ENCODE measurements around the gene MYO18A. TPM values are rescaled to one million over a fixed set of nuclear protein-coding genes. Genes with fewer than 3 reads are reported as not detected.

Gene MYO18A
- total RNA-seq, 1 experiment from 2014 or later = 37.2 TPM

DNA sequence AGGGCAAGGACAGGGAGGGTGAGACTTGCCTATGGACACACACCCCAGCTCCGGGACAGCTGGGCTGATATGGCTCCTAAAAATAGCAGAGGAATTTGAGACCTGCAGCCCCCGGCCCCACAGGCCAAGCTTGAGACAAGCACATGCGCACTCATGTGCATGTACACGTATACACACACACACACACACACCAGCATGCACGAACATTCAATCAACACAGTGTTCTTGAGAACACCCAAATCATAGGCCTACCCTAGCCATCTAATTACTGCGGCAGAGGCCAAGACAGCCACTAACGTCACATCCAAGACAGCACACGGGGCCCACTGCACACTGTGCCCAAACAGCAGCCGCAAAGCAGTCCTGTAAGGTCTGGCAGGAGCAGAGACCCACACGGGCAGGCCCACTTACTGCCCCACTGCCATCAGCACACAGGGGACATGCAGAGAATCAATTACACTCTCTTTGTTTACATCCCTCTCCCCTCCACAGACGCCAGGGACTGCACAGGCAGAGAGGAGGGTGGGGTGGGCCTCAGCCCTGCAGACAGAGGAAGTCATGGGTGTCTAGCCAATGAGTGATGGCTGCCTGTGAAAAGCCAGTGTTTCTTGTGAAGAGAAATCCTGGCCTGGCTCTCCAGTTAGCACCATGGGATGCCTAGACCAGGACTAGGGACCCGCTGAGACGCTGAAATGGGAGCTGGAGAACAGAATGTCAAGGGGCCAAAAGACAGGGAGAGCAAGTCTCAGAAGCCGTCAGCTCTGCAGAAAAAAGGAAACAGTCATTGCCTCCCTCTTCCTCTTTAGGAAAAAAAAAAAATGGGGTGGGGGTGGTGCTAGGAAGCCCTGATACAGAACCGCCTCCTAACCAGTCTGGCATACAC, 39.3 kb downstream of the MYO18A start:
- Histone ChIP-seq H3K36me3 (ENCODE audit: control insufficient read depth in 1 of 2, insufficient read depth in 2 of 2, low read length in 2 of 2) (no peaks in the 10 kb centered on the region), H3K4me3 (replicated peaks in 1 of 2; ENCODE audit: low read depth in 1 of 2, low read length in 2 of 2) (no peak overlapping the region), H3K27ac (ENCODE audit: low read depth, low read length) (no peak overlapping the region), H3K4me1 (ENCODE audit: control insufficient read depth in 1 of 2, insufficient read depth in 2 of 2, low read length in 2 of 2) (peaks cover 64 to 89% of the 10 kb centered on the region in 2 experiments), H3K4me2 (ENCODE audit: low read length) (peak overlapping the region; percentile 71), H4K20me1 (ENCODE audit: insufficient read depth) (peaks cover 3% of the 10 kb centered on the region; the same call in 1 of the 2 replicates), H3K9me2 (ENCODE audit: insufficient read depth) (no peaks in the 10 kb centered on the region), H2AFZ (ENCODE audit: low read depth, low read length, poor library complexity, severe bottlenecking) (no peak overlapping the region), H3K9ac (ENCODE audit: low read length) (peak overlapping the region; percentile 8; the same call in 1 of the 2 replicates), H3K79me2 (ENCODE audit: insufficient read depth, low read length) (peaks cover 11% of the 10 kb centered on the region; the same call in 1 of the 2 replicates), H3K27me3 (ENCODE audit: insufficient read depth, low read length) (no peaks in the 10 kb centered on the region), H3K9me3 (ENCODE audit: control insufficient read depth in 1 of 2, insufficient read depth in 1 of 2, low read depth in 1 of 2, low read length in 2 of 2) (no peaks in the 10 kb centered on the region)
- DNase-seq (ENCODE audit: low read depth, low spot score) = no peak
- intact Hi-C loops (cut with micrococcal nuclease) = loop anchor here (10.0 kb wide), 2 partner anchors 234 to 454 kb away; partner anchors contain the start of gene ANKRD13B
- no peak for TF ChIP-seq ZNF274 (IDR thresholded peaks at IDR 0.05; ENCODE audit: low read depth, low read length)
- no peak for TF ChIP-seq CTCF (IDR thresholded peaks at IDR 0.05 in 2 of 3, conservative IDR thresholded peaks at IDR 0.05 in 1 of 3; ENCODE audit: borderline replicate concordance in 1 of 3, insufficient read depth in 1 of 3, low read depth in 2 of 3, low read length in 2 of 3)
- no peak for TF ChIP-seq CEBPB (IDR thresholded peaks at IDR 0.05; ENCODE audit: low read depth)
- TF ChIP-seq POLR2A (IDR thresholded peaks at IDR 0.05; ENCODE audit: borderline replicate concordance, extremely low read depth, insufficient read depth, insufficient read length) = no peak
- TF ChIP-seq, protein P1, sequence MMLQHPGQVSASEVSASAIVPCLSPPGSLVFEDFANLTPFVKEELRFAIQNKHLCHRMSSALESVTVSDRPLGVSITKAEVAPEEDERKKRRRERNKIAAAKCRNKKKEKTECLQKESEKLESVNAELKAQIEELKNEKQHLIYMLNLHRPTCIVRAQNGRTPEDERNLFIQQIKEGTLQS (IDR thresholded peaks at IDR 0.05) = no peak
- TF ChIP-seq JUND (IDR thresholded peaks at IDR 0.05) = no peak
- TF ChIP-seq TCF7L2 (IDR thresholded peaks at IDR 0.05; ENCODE audit: borderline replicate concordance, extremely low read depth, insufficient read depth, insufficient read length) = no peak
- TF ChIP-seq ZBTB33 (IDR thresholded peaks at IDR 0.05; ENCODE audit: extremely low read depth, insufficient replicate concordance, low read length) = no peak
- TF ChIP-seq SRF (IDR thresholded peaks at IDR 0.05; ENCODE audit: low read depth) = no peak
- no peak for TF ChIP-seq YY1 (IDR thresholded peaks at IDR 0.05; ENCODE audit: extremely low read depth, insufficient replicate concordance, low read depth, low read length)
- TF ChIP-seq EZH2 (IDR thresholded peaks at IDR 0.05) = no peak
- no peak for TF ChIP-seq MAX (IDR thresholded peaks at IDR 0.05)
- no peak for TF ChIP-seq EGR1 (IDR thresholded peaks at IDR 0.05; ENCODE audit: low read depth)
- no peak for TF ChIP-seq ZFX (IDR thresholded peaks at IDR 0.05)
- TF ChIP-seq SIN3A (IDR thresholded peaks at IDR 0.05; ENCODE audit: low read depth) = no peak
- no peak for TF ChIP-seq CBX3 (IDR thresholded peaks at IDR 0.05; ENCODE audit: low read depth)
- RAD21 ChIA-PET (ENCODE audit: low non-redundant PET in 1 of 2, low total read pairs in 2 of 2, uncharacterized antibody in 2 of 2, unreplicated experiment in 2 of 2) = interaction anchor here (0.9 to 1.3 kb wide), 2 partner anchors 24 to 25 kb away, joined by 4 to 5 read pairs; no protein-coding TSS in a partner anchor
- no peak for ATAC-seq
- CTCF ChIA-PET = interaction anchor here (1.0 to 3.7 kb wide), 5 partner anchors 8 to 476 kb away, joined by 3 to 23 read pairs (median 4); no protein-coding TSS in a partner anchor
- no TSS peak for BruUV-seq (replicated peaks)
- POLR2A ChIA-PET = interaction anchor here (0.8 to 0.9 kb wide), 2 partner anchors 8 to 9 kb away, joined by 3 to 5 read pairs; no protein-coding TSS in a partner anchor

All from HCT116 (cell line).